MM.1S (cell line): ENCODE results near the gene ENO3.

ENCODE experiments used
- DNase-seq: peaks from one replicate; pipeline ENCODE4 v3.0.0-alpha.2; 2015
- H2AFZ ChIP-seq: fragments of 300-600 bp; sonication (generic); 2 replicates; pipeline ENCODE4 v1.6.0; 2016; ENCODE audit warnings: antibody characterized with exemption, low read length
- H3F3A ChIP-seq: fragments of 300-600 bp; sonication (generic); 2 replicates; pipeline ENCODE4 v1.6.1; 2016; ENCODE audit warnings: mild to moderate bottlenecking, antibody characterized with exemption, low read length, moderate library complexity, mixed read lengths; ENCODE audit not compliant: insufficient read depth
- H3K27ac ChIP-seq: fragments of 300-600 bp; sonication (generic); 2 replicates; pipeline ENCODE4 v1.5.1; 2016; ENCODE audit warnings: mild to moderate bottlenecking, low read length
- H3K27me3 ChIP-seq: fragments of 300-600 bp; sonication (generic); replicated peaks from 2 replicates; pipeline ENCODE4 v1.6.0; 2016; ENCODE audit warnings: low read length; ENCODE audit not compliant: insufficient read depth
- H3K36me3 ChIP-seq: fragments of 300-600 bp; sonication (generic); replicated peaks from 2 replicates; pipeline ENCODE4 v1.6.1; 2016; ENCODE audit warnings: mild to moderate bottlenecking, low read length, mixed read lengths; ENCODE audit not compliant: insufficient read depth
- H3K4me1 ChIP-seq: fragments of 300-600 bp; sonication (generic); 2 replicates; pipeline ENCODE4 v1.6.1; 2016; ENCODE audit warnings: low read length, mixed read lengths
- H3K4me2 ChIP-seq: fragments of 300-600 bp; sonication (generic); 2 replicates; pipeline ENCODE4 v1.6.0; 2016; ENCODE audit warnings: low read depth, low read length
- H3K4me3 ChIP-seq: fragments of 300-600 bp; sonication (generic); 2 replicates; pipeline ENCODE4 v1.5.1; 2016; ENCODE audit warnings: low read length, mixed read lengths
- H3K79me2 ChIP-seq: fragments of 300-600 bp; sonication (generic); 2 replicates; pipeline ENCODE4 v1.6.1; 2016; ENCODE audit warnings: mixed run types, low read length, mixed read lengths
- H3K9ac ChIP-seq: fragments of 300-600 bp; sonication (generic); 2 replicates; pipeline ENCODE4 v1.6.1; 2016; ENCODE audit warnings: low read length, mixed read lengths
- H3K9me2 ChIP-seq: fragments of 300-600 bp; sonication (generic); replicated peaks from 2 replicates; pipeline ENCODE4 v1.6.1; 2016; ENCODE audit warnings: mild to moderate bottlenecking, low read length, mixed read lengths; ENCODE audit not compliant: insufficient read depth
- H3K9me3 ChIP-seq: fragments of 300-600 bp; sonication (generic); replicated peaks from 2 replicates; pipeline ENCODE4 v1.6.1; 2016; ENCODE audit warnings: mild to moderate bottlenecking, low read length, mixed read lengths; ENCODE audit not compliant: insufficient read depth
- H4K20me1 ChIP-seq: fragments of 300-600 bp; sonication (generic); 2 replicates; pipeline ENCODE4 v1.6.1; 2016; ENCODE audit warnings: mild to moderate bottlenecking, low read length, moderate library complexity, mixed read lengths; ENCODE audit not compliant: insufficient read depth
- CTCF ChIP-seq: fragments of 300-600 bp; sonication (generic); IDR thresholded peaks from 2 replicates; pipeline ENCODE4 v1.5.1; 2016; ENCODE audit warnings: antibody characterized with exemption, low read length, mixed read lengths
- EZH2 ChIP-seq: fragments of 300-600 bp; sonication (generic); optimal IDR thresholded peaks from 2 replicates; pipeline ENCODE3; 2017; ENCODE audit warnings: low read depth, mild to moderate bottlenecking, antibody characterized with exemption, low read length, mixed read lengths
- EZH2phosphoT487 ChIP-seq: fragments of 300-600 bp; sonication (generic); IDR thresholded peaks from 2 replicates; pipeline ENCODE4 v1.6.1; 2018; ENCODE audit warnings: antibody characterized with exemption, low read length

ENO3 gene

GRCh38 chr17:4937553-4937952 lies 13.4 kb upstream of the ENO3 start:
- no peak overlapping the region for H3K4me2 ChIP-seq
- no peak overlapping the region for H3K4me3 ChIP-seq
- peaks cover 29% of the 10 kb centered on the region for H3F3A ChIP-seq
- no peaks in the 10 kb centered on the region for H3K36me3 ChIP-seq
- H2AFZ ChIP-seq = no peak overlapping the region
- H3K27me3 ChIP-seq = no peaks in the 10 kb centered on the region
- peaks cover 48% of the 10 kb centered on the region for H3K79me2 ChIP-seq
- H3K9ac ChIP-seq = no peak overlapping the region
- H3K9me3 ChIP-seq = no peaks in the 10 kb centered on the region
- no peaks in the 10 kb centered on the region for H3K9me2 ChIP-seq
- TF ChIP-seq CTCF (no peak), EZH2 (no peak), EZH2phosphoT487 (no peak)
- H3K4me1 ChIP-seq = peaks cover 24% of the 10 kb centered on the region
- no peaks in the 10 kb centered on the region for H4K20me1 ChIP-seq
- no peak for DNase-seq
- H3K27ac ChIP-seq = no peak overlapping the region

GRCh38 chr17:4938069-4938491 lies 12.8 kb upstream of the ENO3 start:
- H3K9ac ChIP-seq = no peak overlapping the region

GRCh38 chr17:4938688-4939545 lies 12.0 kb upstream of the ENO3 start:
- TF ChIP-seq EZH2 (no peak), CTCF (no peak), EZH2phosphoT487 (no peak)
- no peaks in the 10 kb centered on the region for H3K9me2 ChIP-seq
- H3K4me1 ChIP-seq = peaks cover 27% of the 10 kb centered on the region
- H3K4me2 ChIP-seq = peak overlapping the region; percentile 96
- peak overlapping the region; percentile 77 for H2AFZ ChIP-seq
- peak; percentile 49 for DNase-seq
- H3K36me3 ChIP-seq = no peaks in the 10 kb centered on the region
- peaks cover 42% of the 10 kb centered on the region for H3F3A ChIP-seq
- H3K27ac ChIP-seq = peak overlapping the region; percentile 91; the same call in 1 of the 2 replicates
- H3K9me3 ChIP-seq = no peaks in the 10 kb centered on the region
- peak overlapping the region; percentile 95 for H3K9ac ChIP-seq
- H4K20me1 ChIP-seq = no peaks in the 10 kb centered on the region
- H3K27me3 ChIP-seq = no peaks in the 10 kb centered on the region
- peak overlapping the region; percentile 78 for H3K4me3 ChIP-seq
- H3K79me2 ChIP-seq = peaks cover 62% of the 10 kb centered on the region

More at GRCh38 chr17:4938069-4938491, 12.8 kb upstream of the ENO3 start:
- Histone ChIP-seq H2AFZ (no peak overlapping the region), H4K20me1 (no peaks in the 10 kb centered on the region), H3K4me3 (no peak overlapping the region), H3K4me2 (no peak overlapping the region), H3K27ac (no peak overlapping the region), H3K9me2 (no peaks in the 10 kb centered on the region), H3F3A (peaks cover 34% of the 10 kb centered on the region), H3K9me3 (no peaks in the 10 kb centered on the region), H3K36me3 (no peaks in the 10 kb centered on the region), H3K4me1 (peaks cover 26% of the 10 kb centered on the region), H3K27me3 (no peaks in the 10 kb centered on the region), H3K79me2 (peaks cover 53% of the 10 kb centered on the region)
- TF ChIP-seq EZH2phosphoT487 (no peak), CTCF (no peak), EZH2 (no peak)
- DNase-seq = no peak
